K562 (cell line): Measurements from ENCODE around the gene FAM83E. TPM values are rescaled to one million over a fixed set of nuclear protein-coding genes. Genes with fewer than 3 reads are reported as not detected.

Source experiments
- HNRNPUL1 ChIP-seq: fragments of 200-400 bp; formaldehyde crosslinking; IDR thresholded peaks from 2 replicates; pipeline ENCODE4 v1.6.1; 2017; ENCODE audit warnings: low read length
- KDM2B ChIP-seq: fragments of 250-450 bp; sonication (Bioruptor Pico); IDR thresholded peaks from 2 replicates; pipeline ENCODE4 v1.8.0; 2021; ENCODE audit warnings: mild to moderate bottlenecking, moderate library complexity
- LEF1 ChIP-seq: fragments of 450-650 bp; IDR thresholded peaks from 2 replicates; pipeline ENCODE4 v1.6.1; 2016; ENCODE audit warnings: mild to moderate bottlenecking
- NFIC ChIP-seq: fragments of 450-650 bp; IDR thresholded peaks from 2 replicates; pipeline ENCODE4 v1.6.1; 2017; ENCODE audit warnings: mild to moderate bottlenecking, inconsistent platforms
- PHF20 ChIP-seq: fragments of 450-650 bp; IDR thresholded peaks from 2 replicates; pipeline ENCODE4 v1.6.1; 2018; ENCODE audit not compliant: partially characterized antibody
- PHF8 ChIP-seq: fragments of 200-600 bp; sonication (generic); IDR thresholded peaks from 2 replicates; pipeline ENCODE4 v1.6.1; 2012; ENCODE audit warnings: mixed run types, mild to moderate bottlenecking, inconsistent platforms, low read length, moderate library complexity, borderline replicate concordance
- SAP30 ChIP-seq: fragments of 200-600 bp; sonication (generic); IDR thresholded peaks from 2 replicates; pipeline ENCODE4 v1.6.1; 2012; ENCODE audit warnings: borderline replicate concordance, low read depth, mild to moderate bottlenecking, moderate library complexity, low read length, control low read depth, inconsistent platforms; ENCODE audit not compliant: insufficient read depth, poor library complexity, severe bottlenecking
- ZNF197 ChIP-seq: fragments of 200-800 bp; sonication (Bioruptor generic); IDR thresholded peaks from 2 replicates; pipeline ENCODE4 v1.6.1; 2016; ENCODE audit warnings: low read depth, missing genetic modification characterization, missing compliant biosample characterization
- ZNF23 ChIP-seq: fragments of 250-450 bp; sonication (Bioruptor Pico); IDR thresholded peaks from 2 replicates; pipeline ENCODE4 v1.4.0; 2020; ENCODE audit warnings: mild to moderate bottlenecking
- ZZZ3 ChIP-seq: fragments of 450-650 bp; IDR thresholded peaks from 2 replicates; pipeline ENCODE4 v1.6.1; 2016; ENCODE audit warnings: antibody characterized with exemption, mild to moderate bottlenecking, moderate library complexity
- polyA plus RNA-seq, 8 experiments: library from polyadenylated mRNA; depleted of rRNA in 4 of 8; stranded (reverse) in 5 of 8; unstranded in 3 of 8; fragments of >200 nt; fragmentation: Nextera tagmentation in 2 of 8; fragmentation: Illumina TruSeq in 1 of 8; extraction: Ambion mirVana in 2 of 8; extraction: Trizol in 1 of 8; gene quantifications; 2 replicates each; pipeline versions ENCODE4 v1.2.1 to v1.2.3, GENCODE V29; 2011 to 2014; ENCODE audit warnings: inconsistent platforms in 1 of 8, missing spikeins in 1 of 8
- total RNA-seq, 7 experiments: library from RNA; depleted of rRNA in 6 of 7; stranded (reverse); fragments of >200 nt in 6 of 7; fragmentation: Illumina TruSeq in 2 of 7; extraction: Trizol in 2 of 7; gene quantifications; 2 replicates each; pipeline versions ENCODE4 v1.2.1 to v1.2.3, GENCODE V29; 2011 to 2021; ENCODE audit warnings: low replicate concordance in 1 of 7
- TF ChIP-seq, protein P1 (sequence below): fragments of 250-450 bp; sonication (Bioruptor Pico); IDR thresholded peaks from 2 replicates; pipeline ENCODE4 v1.5.0; 2020; ENCODE audit warnings: mild to moderate bottlenecking
- TF ChIP-seq, protein P2 (sequence below): fragments of 250-450 bp; sonication (Bioruptor Pico); IDR thresholded peaks from 2 replicates; pipeline ENCODE4 v1.5.1; 2021; ENCODE audit warnings: mild to moderate bottlenecking
- TF ChIP-seq, protein P3 (sequence below), 2 experiments: fragments of 450-650 bp; formaldehyde crosslinking in 1 of 2; IDR thresholded peaks; 2 replicates each; pipeline versions ENCODE4 v1.4.0 to v1.6.1; 2014 to 2020; ENCODE audit warnings: mild to moderate bottlenecking in 2 of 2, borderline replicate concordance in 1 of 2, low read depth in 1 of 2
- TF ChIP-seq, protein P4 (sequence below), 2 experiments: fragments of 250-450 bp in 1 of 2; fragments of 450-650 bp in 1 of 2; sonication (Bioruptor Pico) in 1 of 2; IDR thresholded peaks; 2 replicates each; pipeline versions ENCODE4 v1.6.1 to v1.8.0; 2016 to 2021; ENCODE audit warnings: mild to moderate bottlenecking in 2 of 2, moderate library complexity in 2 of 2, missing compliant biosample characterization in 1 of 2, missing genetic modification characterization in 1 of 2

FAM83E gene
- total and polyA plus RNA-seq, 9 of the 15 experiments (the other 6 are each of a cell fraction or from before 2014, with no cell fraction given): 0.15 to 0.87 (median 0.29) TPM; not detected in 4

DNA sequence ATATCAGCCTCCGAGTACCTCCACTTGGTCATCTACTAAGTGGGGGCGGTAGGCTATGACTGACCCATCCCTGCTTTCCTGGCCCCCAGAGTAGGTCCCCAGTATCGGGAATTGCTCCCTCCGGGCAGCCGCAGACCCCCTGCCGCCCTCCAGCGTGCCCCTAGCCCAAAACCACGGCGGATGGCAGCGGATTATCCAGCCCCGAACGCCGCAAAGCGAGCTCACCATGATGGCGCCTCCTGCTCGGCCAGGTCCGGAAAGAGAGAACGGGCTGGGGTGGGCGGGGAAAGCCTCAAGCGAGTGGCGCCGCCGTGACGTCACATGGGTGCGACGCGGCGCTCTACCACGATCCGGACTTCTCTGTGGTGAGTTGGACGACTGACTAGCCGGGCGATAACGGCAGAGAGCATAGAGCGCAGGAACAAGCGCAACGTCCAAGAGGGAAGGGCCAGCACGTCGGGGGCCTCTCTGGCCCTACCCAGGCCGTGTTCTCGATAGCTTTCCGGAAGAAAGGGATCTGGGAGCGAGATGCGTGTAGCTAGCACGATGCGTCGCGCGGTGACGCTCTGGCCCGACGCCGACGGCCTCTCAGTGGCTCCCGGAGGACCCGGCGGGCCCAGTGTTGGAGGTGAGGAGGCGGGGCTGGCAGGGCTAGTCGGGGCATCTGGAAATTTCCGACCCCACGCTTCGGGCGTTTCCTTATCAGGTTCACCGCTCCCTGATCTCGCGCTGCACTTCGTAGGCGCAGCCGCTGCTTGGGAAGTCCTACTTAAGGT is 4.2 kb upstream of the FAM83E start, which contains the start of the genes RPL18 and SPHK2 (continued):
- TF ChIP-seq, protein P1, sequence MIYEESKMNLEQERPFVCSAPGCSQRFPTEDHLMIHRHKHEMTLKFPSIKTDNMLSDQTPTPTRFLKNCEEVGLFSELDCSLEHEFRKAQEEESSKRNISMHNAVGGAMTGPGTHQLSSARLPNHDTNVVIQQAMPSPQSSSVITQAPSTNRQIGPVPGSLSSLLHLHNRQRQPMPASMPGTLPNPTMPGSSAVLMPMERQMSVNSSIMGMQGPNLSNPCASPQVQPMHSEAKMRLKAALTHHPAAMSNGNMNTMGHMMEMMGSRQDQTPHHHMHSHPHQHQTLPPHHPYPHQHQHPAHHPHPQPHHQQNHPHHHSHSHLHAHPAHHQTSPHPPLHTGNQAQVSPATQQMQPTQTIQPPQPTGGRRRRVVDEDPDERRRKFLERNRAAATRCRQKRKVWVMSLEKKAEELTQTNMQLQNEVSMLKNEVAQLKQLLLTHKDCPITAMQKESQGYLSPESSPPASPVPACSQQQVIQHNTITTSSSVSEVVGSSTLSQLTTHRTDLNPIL (CRISPR knock-in tag): no peak
- TF ChIP-seq HNRNPUL1 (no peak), ZZZ3 (peak; percentile 97), KDM2B (CRISPR knock-in tag) (no peak), LEF1 (no peak), PHF8 (peak; percentile 93), ZNF197 (CRISPR knock-in tag) (no peak), PHF20 (peak; percentile 86), ZNF23 (CRISPR knock-in tag) (no peak), SAP30 (peak; percentile 56), NFIC (peak; percentile 58)
- TF ChIP-seq, protein P2, sequence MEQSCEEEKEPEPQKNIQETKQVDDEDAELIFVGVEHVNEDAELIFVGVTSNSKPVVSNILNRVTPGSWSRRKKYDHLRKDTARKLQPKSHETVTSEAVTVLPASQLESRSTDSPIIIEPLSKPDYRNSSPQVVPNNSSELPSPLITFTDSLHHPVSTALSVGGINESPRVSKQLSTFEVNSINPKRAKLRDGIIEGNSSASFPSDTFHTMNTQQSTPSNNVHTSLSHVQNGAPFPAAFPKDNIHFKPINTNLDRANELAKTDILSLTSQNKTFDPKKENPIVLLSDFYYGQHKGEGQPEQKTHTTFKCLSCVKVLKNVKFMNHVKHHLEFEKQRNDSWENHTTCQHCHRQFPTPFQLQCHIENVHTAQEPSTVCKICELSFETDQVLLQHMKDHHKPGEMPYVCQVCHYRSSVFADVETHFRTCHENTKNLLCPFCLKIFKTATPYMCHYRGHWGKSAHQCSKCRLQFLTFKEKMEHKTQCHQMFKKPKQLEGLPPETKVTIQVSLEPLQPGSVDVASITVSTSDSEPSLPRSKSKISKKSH (CRISPR knock-in tag): no peak
- TF ChIP-seq, protein P3, sequence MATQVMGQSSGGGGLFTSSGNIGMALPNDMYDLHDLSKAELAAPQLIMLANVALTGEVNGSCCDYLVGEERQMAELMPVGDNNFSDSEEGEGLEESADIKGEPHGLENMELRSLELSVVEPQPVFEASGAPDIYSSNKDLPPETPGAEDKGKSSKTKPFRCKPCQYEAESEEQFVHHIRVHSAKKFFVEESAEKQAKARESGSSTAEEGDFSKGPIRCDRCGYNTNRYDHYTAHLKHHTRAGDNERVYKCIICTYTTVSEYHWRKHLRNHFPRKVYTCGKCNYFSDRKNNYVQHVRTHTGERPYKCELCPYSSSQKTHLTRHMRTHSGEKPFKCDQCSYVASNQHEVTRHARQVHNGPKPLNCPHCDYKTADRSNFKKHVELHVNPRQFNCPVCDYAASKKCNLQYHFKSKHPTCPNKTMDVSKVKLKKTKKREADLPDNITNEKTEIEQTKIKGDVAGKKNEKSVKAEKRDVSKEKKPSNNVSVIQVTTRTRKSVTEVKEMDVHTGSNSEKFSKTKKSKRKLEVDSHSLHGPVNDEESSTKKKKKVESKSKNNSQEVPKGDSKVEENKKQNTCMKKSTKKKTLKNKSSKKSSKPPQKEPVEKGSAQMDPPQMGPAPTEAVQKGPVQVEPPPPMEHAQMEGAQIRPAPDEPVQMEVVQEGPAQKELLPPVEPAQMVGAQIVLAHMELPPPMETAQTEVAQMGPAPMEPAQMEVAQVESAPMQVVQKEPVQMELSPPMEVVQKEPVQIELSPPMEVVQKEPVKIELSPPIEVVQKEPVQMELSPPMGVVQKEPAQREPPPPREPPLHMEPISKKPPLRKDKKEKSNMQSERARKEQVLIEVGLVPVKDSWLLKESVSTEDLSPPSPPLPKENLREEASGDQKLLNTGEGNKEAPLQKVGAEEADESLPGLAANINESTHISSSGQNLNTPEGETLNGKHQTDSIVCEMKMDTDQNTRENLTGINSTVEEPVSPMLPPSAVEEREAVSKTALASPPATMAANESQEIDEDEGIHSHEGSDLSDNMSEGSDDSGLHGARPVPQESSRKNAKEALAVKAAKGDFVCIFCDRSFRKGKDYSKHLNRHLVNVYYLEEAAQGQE (IDR thresholded peaks at IDR 0.05; ENCODE audit: borderline replicate concordance): peak; percentile 54
- TF ChIP-seq, protein P3 (CRISPR knock-in tag; IDR thresholded peaks at IDR 0.05; ENCODE audit: low read depth): no peak
- TF ChIP-seq, protein P4, sequence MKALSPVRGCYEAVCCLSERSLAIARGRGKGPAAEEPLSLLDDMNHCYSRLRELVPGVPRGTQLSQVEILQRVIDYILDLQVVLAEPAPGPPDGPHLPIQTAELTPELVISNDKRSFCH (CRISPR knock-in tag; IDR thresholded peaks at IDR 0.05): no peak
- TF ChIP-seq, protein P4 (tag; IDR thresholded peaks at IDR 0.05): peak; percentile 48; the same call in 1 of the 2 replicates
